Osteocyte (in vitro differentiated cells): Measurements from ENCODE around the gene DCAF7. TPM values are rescaled to one million over a fixed set of nuclear protein-coding genes. Genes with fewer than 3 reads are reported as not detected.

Experiments
- DNase-seq: peaks from one replicate; pipeline ENCODE4 v3.0.0; 2021; ENCODE audit warnings: mixed read lengths; ENCODE audit not compliant: unreplicated experiment; ENCODE audit errors: extremely low spot score
- H3K27ac Mint-ChIP-seq: one replicate; pipeline ENCODE4 v1.8.0; 2021; ENCODE audit warnings: mild to moderate bottlenecking, mixed read lengths; ENCODE audit not compliant: unreplicated experiment
- H3K27me3 Mint-ChIP-seq: one replicate; pipeline ENCODE4 v1.8.0; 2021; ENCODE audit warnings: mixed read lengths; ENCODE audit not compliant: unreplicated experiment
- H3K36me3 Mint-ChIP-seq: one replicate; pipeline ENCODE4 v1.8.0; 2021; ENCODE audit warnings: mixed read lengths; ENCODE audit not compliant: unreplicated experiment
- H3K4me1 Mint-ChIP-seq: one replicate; pipeline ENCODE4 v1.8.0; 2021; ENCODE audit warnings: mixed read lengths; ENCODE audit not compliant: unreplicated experiment
- H3K4me3 Mint-ChIP-seq: one replicate; pipeline ENCODE4 v1.8.0; 2021; ENCODE audit warnings: mild to moderate bottlenecking, moderate library complexity, mixed read lengths; ENCODE audit not compliant: unreplicated experiment
- H3K9me3 Mint-ChIP-seq: one replicate; pipeline ENCODE4 v1.8.0; 2021; ENCODE audit warnings: mixed read lengths; ENCODE audit not compliant: unreplicated experiment
- total RNA-seq: library from RNA; stranded (reverse); gene quantifications from 2 replicates; pipeline ENCODE4 v1.2.1, GENCODE V29; 2021
- TF ChIP-seq, protein P1 (sequence below): fragments of 200-600 bp; sonication (generic); IDR thresholded peaks from 2 replicates; pipeline ENCODE4 v1.5.0; 2021; ENCODE audit warnings: antibody characterized with exemption, mild to moderate bottlenecking, moderate library complexity

DCAF7 gene
- total RNA-seq, 1 donor from 2014 or later: 93.9 TPM

DNA sequence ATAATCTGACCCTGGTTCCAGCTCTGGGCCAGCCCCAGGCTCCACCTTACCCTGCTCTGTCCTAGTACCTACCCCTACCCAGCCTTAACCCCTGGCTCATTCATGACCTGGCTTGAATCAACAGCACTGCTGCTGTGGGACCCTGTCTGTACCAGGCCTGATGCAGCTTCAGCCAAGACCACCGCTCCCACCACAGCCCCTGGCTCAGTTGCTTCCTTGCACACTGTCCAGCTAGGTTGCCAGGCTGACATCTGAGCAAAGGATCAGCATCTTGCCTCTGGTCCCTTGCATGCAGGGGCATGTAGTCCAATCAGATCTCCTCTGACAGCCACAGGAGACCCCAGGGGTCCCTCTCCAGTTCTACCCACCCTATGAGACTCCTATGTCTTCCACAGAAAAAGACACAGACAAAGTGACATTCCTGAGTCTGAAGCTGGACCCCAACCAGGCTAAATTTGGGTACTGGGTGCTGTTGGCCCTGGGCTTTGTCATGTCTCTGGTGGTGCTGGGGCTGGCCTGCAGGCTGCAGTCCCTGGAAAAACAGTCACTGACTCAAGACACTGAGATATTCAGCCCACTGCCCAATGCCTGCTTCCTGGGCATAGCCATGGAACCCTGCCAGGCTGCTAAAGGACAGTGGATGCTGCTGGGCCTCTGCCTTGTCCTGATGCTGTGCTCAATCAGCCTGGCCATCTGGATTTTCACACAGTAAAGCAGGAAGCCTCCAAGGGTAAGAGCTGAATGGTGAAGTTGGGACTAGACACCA is 31.0 kb upstream of the DCAF7 start:
- H3K27me3 Mint-ChIP-seq: peaks cover 41% of the 10 kb centered on the region

DNA sequence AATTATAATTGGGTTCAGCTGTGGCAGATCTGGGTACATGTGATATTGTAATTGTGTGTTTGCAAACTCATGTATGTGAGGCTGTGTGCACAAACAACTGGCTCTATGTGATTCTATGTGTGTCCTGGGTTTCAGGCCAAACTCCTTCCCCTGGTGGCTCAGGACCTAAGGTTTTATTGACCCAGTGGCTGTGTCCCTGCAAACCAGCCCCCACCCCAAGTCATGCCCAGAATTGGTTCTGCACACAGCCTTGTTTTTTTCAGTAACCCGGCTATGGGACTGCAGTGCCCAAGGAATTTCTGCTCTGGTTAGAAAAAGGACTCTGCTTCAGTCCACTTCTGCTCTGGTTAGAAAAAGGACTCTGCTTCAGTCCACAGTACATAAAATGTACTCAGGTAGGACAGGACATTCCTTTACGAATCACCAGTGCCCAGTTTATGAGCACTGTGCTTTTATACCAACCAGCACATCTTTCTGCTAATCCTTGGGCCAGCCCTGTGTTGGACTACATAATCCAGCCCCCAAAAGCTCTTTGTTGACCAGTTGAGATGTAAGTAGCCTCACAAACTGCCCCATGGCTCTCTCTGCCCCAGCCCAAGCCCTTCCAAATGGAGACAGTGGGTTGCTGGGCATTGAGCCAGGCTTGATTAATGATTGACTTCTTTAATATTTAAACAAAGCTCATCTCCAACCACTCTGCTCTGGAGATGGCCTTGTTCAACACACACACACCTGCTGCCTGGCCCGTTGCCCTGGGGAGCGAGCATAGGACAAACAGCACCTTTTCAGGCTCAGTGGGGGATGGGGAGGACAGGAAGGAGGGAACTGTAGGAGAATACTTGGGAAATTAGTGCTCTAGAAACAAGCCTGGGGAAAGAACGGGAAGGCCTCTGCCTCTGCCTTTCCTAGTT is 30.1 kb upstream of the DCAF7 start:
- no peak for DNase-seq
- H3K4me1 Mint-ChIP-seq: no peaks in the 10 kb centered on the region
- H3K36me3 Mint-ChIP-seq: no peaks in the 10 kb centered on the region
- no peak overlapping the region for H3K27ac Mint-ChIP-seq
- no peak overlapping the region for H3K4me3 Mint-ChIP-seq
- H3K9me3 Mint-ChIP-seq: no peaks in the 10 kb centered on the region
- H3K27me3 Mint-ChIP-seq: peaks cover 42% of the 10 kb centered on the region
- TF ChIP-seq, protein P1, sequence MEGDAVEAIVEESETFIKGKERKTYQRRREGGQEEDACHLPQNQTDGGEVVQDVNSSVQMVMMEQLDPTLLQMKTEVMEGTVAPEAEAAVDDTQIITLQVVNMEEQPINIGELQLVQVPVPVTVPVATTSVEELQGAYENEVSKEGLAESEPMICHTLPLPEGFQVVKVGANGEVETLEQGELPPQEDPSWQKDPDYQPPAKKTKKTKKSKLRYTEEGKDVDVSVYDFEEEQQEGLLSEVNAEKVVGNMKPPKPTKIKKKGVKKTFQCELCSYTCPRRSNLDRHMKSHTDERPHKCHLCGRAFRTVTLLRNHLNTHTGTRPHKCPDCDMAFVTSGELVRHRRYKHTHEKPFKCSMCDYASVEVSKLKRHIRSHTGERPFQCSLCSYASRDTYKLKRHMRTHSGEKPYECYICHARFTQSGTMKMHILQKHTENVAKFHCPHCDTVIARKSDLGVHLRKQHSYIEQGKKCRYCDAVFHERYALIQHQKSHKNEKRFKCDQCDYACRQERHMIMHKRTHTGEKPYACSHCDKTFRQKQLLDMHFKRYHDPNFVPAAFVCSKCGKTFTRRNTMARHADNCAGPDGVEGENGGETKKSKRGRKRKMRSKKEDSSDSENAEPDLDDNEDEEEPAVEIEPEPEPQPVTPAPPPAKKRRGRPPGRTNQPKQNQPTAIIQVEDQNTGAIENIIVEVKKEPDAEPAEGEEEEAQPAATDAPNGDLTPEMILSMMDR: no peak

More for the DNA sequence above, 31.0 kb upstream of the DCAF7 start:
- Mint-ChIP-seq H3K27ac (no peak overlapping the region), H3K4me1 (no peaks in the 10 kb centered on the region), H3K36me3 (no peaks in the 10 kb centered on the region), H3K9me3 (no peaks in the 10 kb centered on the region), H3K4me3 (no peak overlapping the region)
- no peak for DNase-seq
- TF ChIP-seq, protein P1: no peak

DNA sequence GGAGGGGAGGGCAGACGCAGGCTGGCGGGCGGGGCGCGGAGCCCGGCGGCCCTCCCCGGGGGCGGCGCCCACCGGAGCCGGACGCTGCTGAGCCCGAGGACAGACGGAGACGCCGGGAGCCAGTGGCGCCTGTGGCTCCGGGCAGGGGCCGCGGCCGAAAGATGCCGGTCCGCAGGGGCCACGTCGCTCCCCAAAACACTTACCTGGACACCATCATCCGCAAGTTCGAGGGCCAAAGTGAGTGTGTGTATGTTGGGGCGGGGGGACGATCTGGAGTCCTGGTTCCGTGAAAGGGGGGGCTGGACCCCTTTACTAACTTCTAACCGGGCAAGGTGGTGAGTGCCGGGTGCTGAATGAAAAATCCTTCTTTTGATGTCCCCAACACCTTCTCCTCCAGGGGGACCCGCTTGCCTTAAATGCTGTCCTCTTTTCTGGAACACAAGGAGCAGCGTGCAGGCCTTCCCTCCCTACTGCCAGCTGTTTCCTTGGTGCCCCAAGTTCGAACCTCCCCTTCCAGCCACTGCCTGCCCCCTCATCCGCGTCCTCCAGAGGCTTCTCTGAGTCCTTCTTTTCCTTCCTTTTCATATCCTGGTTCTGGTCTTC is 26.9 kb upstream of the DCAF7 start, which contains the start of gene KCNH6:
Gene KCNH6, plus strand, starts transcription at position 106 of the 603 bp plus-strand sequence. Its CDS starts 56 bp downstream, at position 162.
- TF ChIP-seq, protein P1: no peak
- no peaks in the 10 kb centered on the region for H3K36me3 Mint-ChIP-seq
- H3K4me1 Mint-ChIP-seq: no peaks in the 10 kb centered on the region
- H3K27ac Mint-ChIP-seq: no peak within 1 kb of the TSS
- H3K27me3 Mint-ChIP-seq: peaks cover 44% of the 10 kb centered on the region
- no peak for DNase-seq
- H3K4me3 Mint-ChIP-seq: no peak within 1 kb of the TSS
- no peaks in the 10 kb centered on the region for H3K9me3 Mint-ChIP-seq

DNA sequence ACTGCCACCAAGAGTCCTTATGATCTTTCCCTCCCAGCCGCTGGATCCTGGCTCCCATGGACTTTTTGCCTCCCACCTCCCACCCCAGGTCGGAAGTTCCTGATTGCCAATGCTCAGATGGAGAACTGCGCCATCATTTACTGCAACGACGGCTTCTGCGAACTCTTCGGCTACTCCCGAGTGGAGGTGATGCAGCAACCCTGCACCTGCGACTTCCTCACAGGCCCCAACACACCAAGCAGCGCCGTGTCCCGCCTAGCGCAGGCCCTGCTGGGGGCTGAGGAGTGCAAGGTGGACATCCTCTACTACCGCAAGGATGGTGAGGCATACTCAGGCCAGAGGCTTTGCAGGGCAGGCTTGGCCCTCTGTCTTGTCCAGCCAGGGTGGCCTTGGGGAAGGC is 26.2 kb upstream of the DCAF7 start:
- DNase-seq: no peak
- Mint-ChIP-seq H3K4me1 (no peaks in the 10 kb centered on the region), H3K27me3 (peaks cover 44% of the 10 kb centered on the region), H3K27ac (no peak overlapping the region), H3K4me3 (no peak overlapping the region), H3K9me3 (no peaks in the 10 kb centered on the region), H3K36me3 (no peaks in the 10 kb centered on the region)
- TF ChIP-seq, protein P1: no peak
